K562 (cell line): Measurements from ENCODE around the gene DDAH1. TPM values are rescaled to one million over a fixed set of nuclear protein-coding genes. Genes with fewer than 3 reads are reported as not detected.

Experiments
- ATAC-seq: fragments of 200-7000 bp; cut with Tn5 transposase; 3 replicates; pipeline ENCODE4 v1.9.1; 2020; ENCODE audit warnings: moderate library complexity
- BruUV-seq: library from RNA; stranded (reverse); fragments of 400-500 nt; replicated peaks from 2 replicates; lab custom pipeline; 2021; lab: Mats Ljungman, UMichigan
- CTCF ChIA-PET: fragments of 300-600 bp; formaldehyde crosslinking; extraction: SDS; loops from one replicate; lab custom pipeline; 2021; ENCODE audit warnings: low intra/inter-chr PET ratio; lab: Yijun Ruan, JAX
- POLR2A ChIA-PET: fragments of 300-600, 350-650 bp; sonication (Branson Sonifier 250); formaldehyde crosslinking; extraction: SDS; loops from one replicate; lab custom pipeline; 2021; ENCODE audit warnings: antibody characterized with exemption, inconsistent platforms; lab: Yijun Ruan, JAX
- DNase-seq, 4 experiments: peaks; one replicate each; pipeline versions ENCODE4 v3.0.0 to v3.0.0-alpha.2; 2011 to 2018; ENCODE audit warnings: low spot score in 3 of 4, mixed read lengths in 3 of 4; ENCODE audit errors: extremely low read depth in 1 of 4
- FAIRE-seq: peaks from 2 replicates; lab custom pipeline; 2011; peaks lifted over from hg19 to GRCh38; lab: Jason Lieb, UNC
- H2AFZ ChIP-seq: 2 replicates; pipeline ENCODE4 v1.6.0; 2011; ENCODE audit warnings: low read depth, low read length, control low read depth, inconsistent platforms
- H3K27ac ChIP-seq: fragments of 200-600 bp; 3 replicates; pipeline ENCODE4 v1.8.0; 2011; ENCODE audit warnings: low read depth, mild to moderate bottlenecking, control low read depth, inconsistent platforms, low read length, moderate library complexity, mixed read lengths; ENCODE audit errors: extremely low read depth
- H3K27me3 ChIP-seq, 2 experiments: fragments of 300-600 bp in 1 of 2; 2 replicates in 1 of 2; 3 replicates in 1 of 2; pipeline versions ENCODE4 v1.6.0 to v1.8.0; 2011; ENCODE audit warnings: inconsistent platforms in 2 of 2, low read length in 2 of 2, mild to moderate bottlenecking in 1 of 2, mixed read lengths in 1 of 2, moderate library complexity in 1 of 2; ENCODE audit not compliant: control insufficient read depth in 2 of 2, insufficient read depth in 2 of 2
- H3K36me3 ChIP-seq: fragments of 300-600 bp; 3 replicates; pipeline ENCODE4 v1.8.0; 2011; ENCODE audit warnings: mild to moderate bottlenecking, low read length, inconsistent platforms; ENCODE audit not compliant: control insufficient read depth, insufficient read depth
- H3K4me1 ChIP-seq, 2 experiments: fragments of 200-600 bp in 1 of 2; replicated peaks in 1 of 2; 2 replicates in 1 of 2; 3 replicates in 1 of 2; pipeline versions ENCODE4 v1.5.1 to v1.8.0; 2011; ENCODE audit warnings: inconsistent platforms in 2 of 2, low read length in 2 of 2, mild to moderate bottlenecking in 1 of 2, mixed read lengths in 1 of 2, moderate library complexity in 1 of 2; ENCODE audit not compliant: control insufficient read depth in 2 of 2, insufficient read depth in 2 of 2
- H3K4me2 ChIP-seq: 2 replicates; pipeline ENCODE4 v1.6.1; 2011; ENCODE audit warnings: low read length, control low read depth, inconsistent platforms, mixed read lengths; ENCODE audit not compliant: insufficient read depth
- H3K4me3 ChIP-seq: fragments of 200-600 bp; sonication (generic), shearing (Covaris generic); 2 replicates; pipeline ENCODE4 v1.5.1; 2016; ENCODE audit warnings: control low read depth, inconsistent platforms
- H3K79me2 ChIP-seq: fragments of 200-600 bp; 3 replicates; pipeline ENCODE4 v1.8.0; 2011; ENCODE audit warnings: low read length, inconsistent platforms; ENCODE audit not compliant: control insufficient read depth, insufficient read depth
- H3K9ac ChIP-seq, 2 experiments: 2 replicates each; pipeline versions ENCODE4 v1.6.0 to v1.6.1; 2011; ENCODE audit warnings: low read depth in 2 of 2, low read length in 2 of 2, control low read depth in 1 of 2, inconsistent platforms in 1 of 2, mild to moderate bottlenecking in 1 of 2, mixed read lengths in 1 of 2; ENCODE audit not compliant: insufficient read depth in 1 of 2
- H3K9me1 ChIP-seq: one replicate; pipeline ENCODE4 v1.6.0; 2011; ENCODE audit warnings: inconsistent platforms, mild to moderate bottlenecking, low read length, moderate library complexity; ENCODE audit not compliant: control insufficient read depth, insufficient read depth
- H3K9me3 ChIP-seq: replicated peaks from 2 replicates; pipeline ENCODE4 v1.5.1; 2011; ENCODE audit warnings: low read depth, low read length, inconsistent platforms; ENCODE audit not compliant: control insufficient read depth, insufficient read depth
- H4K20me1 ChIP-seq: replicated peaks from 2 replicates; pipeline ENCODE4 v1.6.1; 2011; ENCODE audit warnings: low read length, inconsistent platforms, mixed read lengths; ENCODE audit not compliant: control insufficient read depth, insufficient read depth
- ADNP ChIP-seq: fragments of 200-800 bp; sonication (Bioruptor generic); IDR thresholded peaks from 2 replicates; pipeline ENCODE4 v1.6.1; 2016; ENCODE audit warnings: missing genetic modification characterization, missing compliant biosample characterization
- BCOR ChIP-seq: fragments of 450-650 bp; IDR thresholded peaks from 2 replicates; pipeline ENCODE4 v1.6.1; 2016
- DNMT1 ChIP-seq: fragments of 450-650 bp; IDR thresholded peaks from 2 replicates; pipeline ENCODE4 v1.6.1; 2016; ENCODE audit warnings: antibody characterized with exemption, mild to moderate bottlenecking
- NCOA1 ChIP-seq: fragments of 450-650 bp; IDR thresholded peaks from 2 replicates; pipeline ENCODE4 v1.6.1; 2016; ENCODE audit warnings: low read depth
- NCOA4 ChIP-seq: fragments of 450-650 bp; IDR thresholded peaks from 2 replicates; pipeline ENCODE4 v1.6.1; 2018; ENCODE audit warnings: mild to moderate bottlenecking; ENCODE audit not compliant: partially characterized antibody
- XRCC4 ChIP-seq: IDR thresholded peaks from one replicate; pipeline ENCODE4 v1.6.1; 2011; ENCODE audit not compliant: insufficient read depth, insufficient read length; ENCODE audit errors: extremely low read depth
- ZNF449 ChIP-seq: fragments of 250-450 bp; sonication (Bioruptor Pico); IDR thresholded peaks from 2 replicates; pipeline ENCODE4 v1.8.0; 2022; ENCODE audit warnings: moderate library complexity, mild to moderate bottlenecking, inconsistent platforms
- ZNF76 ChIP-seq: fragments of 250-450 bp; sonication (Bioruptor Pico); IDR thresholded peaks from 2 replicates; pipeline ENCODE4 v1.4.0; 2020; ENCODE audit warnings: mild to moderate bottlenecking, moderate library complexity, borderline replicate concordance
- WGBS: fragments of 100-300 bp; shearing (Covaris generic); methylation state at CpG from one replicate; pipeline ENCODE4 v1.1.6; 2016; ENCODE audit warnings: low coverage, mixed read lengths; ENCODE audit not compliant: insufficient coverage; ENCODE audit errors: missing lambda C conversion rate; 5-methylcytosine and 5-hydroxymethylcytosine counted together
- in situ Hi-C: fragments of 300-500 bp; cut with MboI; formaldehyde crosslinking; loops from 4 replicates; pipeline ENCODE4 v1.15.0; 2018; ENCODE audit warnings: inconsistent platforms, mixed read lengths
- intact Hi-C: fragments of 100-400 bp; cut with micrococcal nuclease; formaldehyde crosslinking; loops from 2 replicates; pipeline ENCODE4 v1.14.2; 2022
- polyA plus RNA-seq, 8 experiments: library from polyadenylated mRNA; depleted of rRNA in 4 of 8; stranded (reverse) in 5 of 8; unstranded in 3 of 8; fragments of >200 nt; fragmentation: Nextera tagmentation in 2 of 8; fragmentation: Illumina TruSeq in 1 of 8; extraction: Ambion mirVana in 2 of 8; extraction: Trizol in 1 of 8; gene quantifications; 2 replicates each; pipeline versions ENCODE4 v1.2.1 to v1.2.3, GENCODE V29; 2011 to 2014; ENCODE audit warnings: inconsistent platforms in 1 of 8, missing spikeins in 1 of 8
- total RNA-seq, 7 experiments: library from RNA; depleted of rRNA in 6 of 7; stranded (reverse); fragments of >200 nt in 6 of 7; fragmentation: Illumina TruSeq in 2 of 7; extraction: Trizol in 2 of 7; gene quantifications; 2 replicates each; pipeline versions ENCODE4 v1.2.1 to v1.2.3, GENCODE V29; 2011 to 2021; ENCODE audit warnings: low replicate concordance in 1 of 7

DDAH1 gene
- total and polyA plus RNA-seq, 9 of the 15 experiments (the other 6 are each of a cell fraction or from before 2014, with no cell fraction given), result 0.04 to 0.24 (median 0.10) TPM

GRCh38 chr1:85467036-85467435, 2.1 kb upstream of the DDAH1 start (continued):
- no peak for TF ChIP-seq ZNF449 (CRISPR knock-in tag)
- TF ChIP-seq NCOA4, result no peak
- TF ChIP-seq DNMT1, result no peak
- no peak for TF ChIP-seq NCOA1
- no peak for TF ChIP-seq XRCC4
- TF ChIP-seq ZNF76, result no peak

GRCh38 chr1:85465786-85466134, 801 bp upstream of the DDAH1 start:
- H3K4me1 ChIP-seq, result peaks cover 0 to 13% of the 10 kb centered on the region in 2 experiments; a peak in 2 of 5 replicates
- FAIRE-seq, result no peak
- TF ChIP-seq ADNP (no peak), BCOR (no peak)
- no peak overlapping the region for H3K4me3 ChIP-seq
- H3K9me3 ChIP-seq, result no peaks in the 10 kb centered on the region
- H3K27me3 ChIP-seq, result peaks cover 2 to 22% of the 10 kb centered on the region in 2 experiments; a peak in 3 of 5 replicates
- no peaks in the 10 kb centered on the region for H3K9me1 ChIP-seq
- no peak for ATAC-seq
- 6% methylated on average over 1 of the region's 1 CpG for WGBS
- H3K27ac ChIP-seq, result no peak overlapping the region
- BruUV-seq, result no TSS peak
- no peaks in the 10 kb centered on the region for H4K20me1 ChIP-seq
- no peak overlapping the region for H2AFZ ChIP-seq
- H3K9ac ChIP-seq, result no peak overlapping the region
- CTCF ChIA-PET, result no interaction called here
- POLR2A ChIA-PET, result interaction anchor here (0.7 kb wide), 1 partner anchor 498 kb away, joined by 3 read pairs; no protein-coding TSS in a partner anchor
- in situ Hi-C loops (no loop called here), intact Hi-C loops (no loop called here)
- no peak overlapping the region for H3K4me2 ChIP-seq
- no peaks in the 10 kb centered on the region for H3K36me3 ChIP-seq
- no peak for DNase-seq
- H3K79me2 ChIP-seq, result no peaks in the 10 kb centered on the region
